ENCODE data around the gene KCNJ11. TPM values are rescaled to one million over a fixed set of nuclear protein-coding genes. Genes with fewer than 3 reads are reported as not detected.

Gene KCNJ11
- polyA plus RNA-seq, 1 donor (not counting 4 experiments of a cell fraction or from before 2014, with no cell fraction given) = 0.03 TPM

DNA sequence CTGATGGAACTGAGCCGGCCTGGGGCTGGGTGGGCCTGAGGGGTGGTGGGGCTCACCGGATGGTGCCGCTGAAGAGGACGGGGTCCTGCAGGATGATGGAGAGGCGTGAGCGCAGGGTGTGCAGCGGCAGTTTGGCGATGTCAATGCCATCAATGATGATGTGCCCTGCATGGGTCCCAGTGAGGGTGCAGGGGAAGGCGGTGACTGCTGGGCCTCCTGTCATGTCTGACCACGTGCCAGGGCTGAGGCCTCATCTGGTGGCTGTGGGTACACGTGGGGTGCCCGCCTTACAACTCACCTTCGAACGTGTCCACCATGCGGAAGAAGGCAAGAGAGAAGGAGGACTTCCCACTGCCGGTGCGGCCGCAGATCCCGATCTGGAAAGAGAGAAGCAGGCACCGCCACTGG lies 7.1 kb upstream of the KCNJ11 start:
- H3K9ac ChIP-seq (ENCODE audit: control insufficient read depth, extremely low read depth, insufficient read depth, low read length) = no peak overlapping the region
- dilution Hi-C loops (cut with MboI; ENCODE audit: extremely low pct_ligation_motif_present, low sequenced_read_pairs) = no loop called here
- H4K20me1 ChIP-seq (ENCODE audit: control insufficient read depth, extremely low read depth, insufficient read depth, low read length) = no peaks in the 10 kb centered on the region
- no peak overlapping the region for H3K4me3 ChIP-seq (ENCODE audit: control insufficient read depth in 2 of 3, extremely low read depth in 1 of 3, insufficient read depth in 2 of 3, low read depth in 1 of 3, low read length in 3 of 3)
- DNase-seq (ENCODE audit: low read depth, low spot score) (no peak), FAIRE-seq (no peak)
- no peak overlapping the region for H3K4me2 ChIP-seq (ENCODE audit: control insufficient read depth, extremely low read depth, insufficient read depth, low read depth, low read length)
- H3K79me2 ChIP-seq (ENCODE audit: control insufficient read depth, insufficient read depth, low read length) = no peaks in the 10 kb centered on the region
- H3K4me1 ChIP-seq (ENCODE audit: control insufficient read depth, extremely low read depth, insufficient read depth, low read length) = no peaks in the 10 kb centered on the region
- H3K27me3 ChIP-seq (ENCODE audit: control insufficient read depth, extremely low read depth, insufficient read depth, low read length) = no peaks in the 10 kb centered on the region
- H3K9me1 ChIP-seq (ENCODE audit: control insufficient read depth, extremely low read depth, insufficient read depth, low read length) = no peaks in the 10 kb centered on the region
- no peaks in the 10 kb centered on the region for H3K9me3 ChIP-seq (ENCODE audit: control insufficient read depth, low read depth, low read length)
- no peak overlapping the region for H2AFZ ChIP-seq (ENCODE audit: control insufficient read depth, low read length)
- H3K36me3 ChIP-seq (ENCODE audit: control insufficient read depth in 2 of 2, extremely low read depth in 1 of 2, insufficient read depth in 2 of 2, low read length in 2 of 2) = no peaks in the 10 kb centered on the region
- H3K27ac ChIP-seq (ENCODE audit: control insufficient read depth, insufficient read depth, low read length) = no peak overlapping the region
- TF ChIP-seq EZH2 (IDR thresholded peaks at IDR 0.05; ENCODE audit: low read length) = no peak
- TF ChIP-seq, protein P1, sequence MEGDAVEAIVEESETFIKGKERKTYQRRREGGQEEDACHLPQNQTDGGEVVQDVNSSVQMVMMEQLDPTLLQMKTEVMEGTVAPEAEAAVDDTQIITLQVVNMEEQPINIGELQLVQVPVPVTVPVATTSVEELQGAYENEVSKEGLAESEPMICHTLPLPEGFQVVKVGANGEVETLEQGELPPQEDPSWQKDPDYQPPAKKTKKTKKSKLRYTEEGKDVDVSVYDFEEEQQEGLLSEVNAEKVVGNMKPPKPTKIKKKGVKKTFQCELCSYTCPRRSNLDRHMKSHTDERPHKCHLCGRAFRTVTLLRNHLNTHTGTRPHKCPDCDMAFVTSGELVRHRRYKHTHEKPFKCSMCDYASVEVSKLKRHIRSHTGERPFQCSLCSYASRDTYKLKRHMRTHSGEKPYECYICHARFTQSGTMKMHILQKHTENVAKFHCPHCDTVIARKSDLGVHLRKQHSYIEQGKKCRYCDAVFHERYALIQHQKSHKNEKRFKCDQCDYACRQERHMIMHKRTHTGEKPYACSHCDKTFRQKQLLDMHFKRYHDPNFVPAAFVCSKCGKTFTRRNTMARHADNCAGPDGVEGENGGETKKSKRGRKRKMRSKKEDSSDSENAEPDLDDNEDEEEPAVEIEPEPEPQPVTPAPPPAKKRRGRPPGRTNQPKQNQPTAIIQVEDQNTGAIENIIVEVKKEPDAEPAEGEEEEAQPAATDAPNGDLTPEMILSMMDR (optimal IDR thresholded peaks at IDR 0.05 in 1 of 3, IDR thresholded peaks at IDR 0.05 in 1 of 3, conservative IDR thresholded peaks at IDR 0.05 in 1 of 3; ENCODE audit: extremely low read depth in 1 of 3, insufficient read depth in 2 of 3, low read length in 3 of 3) = no peak

DNA sequence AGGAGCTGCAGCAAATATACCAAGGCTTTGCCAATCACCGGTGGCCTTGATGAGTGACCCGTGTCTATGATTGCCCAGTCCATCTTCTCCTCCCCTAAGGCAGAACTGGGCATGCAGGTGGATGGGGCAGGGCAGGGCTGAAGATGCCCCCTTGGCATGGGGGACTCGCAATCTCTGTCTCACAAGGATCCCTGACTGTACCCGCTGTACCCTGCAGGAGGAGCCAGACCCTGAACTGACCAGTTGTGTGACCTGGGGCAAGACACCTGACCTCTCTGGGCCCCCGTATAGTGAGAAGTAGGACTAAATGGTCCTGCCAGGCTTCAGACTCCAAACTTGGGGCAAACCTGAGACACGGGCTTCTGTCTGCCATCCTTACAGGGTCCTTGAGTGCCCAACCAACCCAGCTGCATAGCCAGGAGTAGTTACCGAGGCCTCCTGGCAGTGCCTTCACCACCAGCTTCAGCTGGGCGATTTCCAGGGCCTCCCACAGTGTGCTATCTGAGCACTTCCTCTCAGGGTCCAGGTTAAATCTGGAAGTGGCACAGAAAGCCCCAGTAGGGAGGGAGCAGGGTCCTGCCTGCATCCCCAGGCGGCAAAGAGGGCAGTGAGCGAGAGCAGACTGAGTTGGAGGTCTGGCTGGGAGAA lies 6.4 kb upstream of the KCNJ11 start:
- H3K9me1 ChIP-seq (ENCODE audit: control insufficient read depth, extremely low read depth, insufficient read depth, low read length) = no peaks in the 10 kb centered on the region
- H3K9me3 ChIP-seq (ENCODE audit: control insufficient read depth, low read depth, low read length) = no peaks in the 10 kb centered on the region
- no peak overlapping the region for H3K4me2 ChIP-seq (ENCODE audit: control insufficient read depth, extremely low read depth, insufficient read depth, low read depth, low read length)
- no peaks in the 10 kb centered on the region for H3K4me1 ChIP-seq (ENCODE audit: control insufficient read depth, extremely low read depth, insufficient read depth, low read length)
- FAIRE-seq (no peak), DNase-seq (ENCODE audit: low read depth, low spot score) (no peak)
- no peak overlapping the region for H3K9ac ChIP-seq (ENCODE audit: control insufficient read depth, extremely low read depth, insufficient read depth, low read length)
- dilution Hi-C loops (cut with MboI; ENCODE audit: extremely low pct_ligation_motif_present, low sequenced_read_pairs) = no loop called here
- no peaks in the 10 kb centered on the region for H3K36me3 ChIP-seq (ENCODE audit: control insufficient read depth in 2 of 2, extremely low read depth in 1 of 2, insufficient read depth in 2 of 2, low read length in 2 of 2)
- no peak overlapping the region for H3K27ac ChIP-seq (ENCODE audit: control insufficient read depth, insufficient read depth, low read length)
- TF ChIP-seq, protein P1 (optimal IDR thresholded peaks at IDR 0.05 in 1 of 3, IDR thresholded peaks at IDR 0.05 in 1 of 3, conservative IDR thresholded peaks at IDR 0.05 in 1 of 3; ENCODE audit: extremely low read depth in 1 of 3, insufficient read depth in 2 of 3, low read length in 3 of 3) = no peak
- no peak for TF ChIP-seq EZH2 (IDR thresholded peaks at IDR 0.05; ENCODE audit: low read length)
- H2AFZ ChIP-seq (ENCODE audit: control insufficient read depth, low read length) = no peak overlapping the region
- H4K20me1 ChIP-seq (ENCODE audit: control insufficient read depth, extremely low read depth, insufficient read depth, low read length) = no peaks in the 10 kb centered on the region
- no peaks in the 10 kb centered on the region for H3K79me2 ChIP-seq (ENCODE audit: control insufficient read depth, insufficient read depth, low read length)
- H3K4me3 ChIP-seq (ENCODE audit: control insufficient read depth in 2 of 3, extremely low read depth in 1 of 3, insufficient read depth in 2 of 3, low read depth in 1 of 3, low read length in 3 of 3) = no peak overlapping the region
- peaks cover 5% of the 10 kb centered on the region for H3K27me3 ChIP-seq (ENCODE audit: control insufficient read depth, extremely low read depth, insufficient read depth, low read length)
